Mammary epithelial cell (primary cell): Measurements from ENCODE around the gene IFNA17.

Source experiments
- CTCF ChIP-seq, 2 donors: IDR thresholded peaks in 1 of 2; conservative IDR thresholded peaks in 1 of 2; 2 replicates each; pipeline ENCODE4 v1.5.1; 2011 to 2012; ENCODE audit warnings: inconsistent platforms in 2 of 2, low read length in 2 of 2, mild to moderate bottlenecking in 2 of 2, control low read depth in 1 of 2, low read depth in 1 of 2; ENCODE audit not compliant: insufficient read depth in 1 of 2; ENCODE audit errors: extremely low read depth in 1 of 2
- EZH2 ChIP-seq: IDR thresholded peaks from 2 replicates; pipeline ENCODE4 v1.6.1; 2012; ENCODE audit warnings: low read length, inconsistent platforms, borderline replicate concordance

GRCh38 chr9:21251638-21252037 is 23.6 kb upstream of the IFNA17 start:
- no peak for TF ChIP-seq CTCF (conservative IDR thresholded peaks at IDR 0.05 in 1 of 2, IDR thresholded peaks at IDR 0.05 in 1 of 2; ENCODE audit: extremely low read depth in 1 of 2, insufficient read depth in 1 of 2, low read depth in 1 of 2, low read length in 2 of 2)
- TF ChIP-seq EZH2 = no peak
